ENCODE measurements around the gene PYDC1.

DNA sequence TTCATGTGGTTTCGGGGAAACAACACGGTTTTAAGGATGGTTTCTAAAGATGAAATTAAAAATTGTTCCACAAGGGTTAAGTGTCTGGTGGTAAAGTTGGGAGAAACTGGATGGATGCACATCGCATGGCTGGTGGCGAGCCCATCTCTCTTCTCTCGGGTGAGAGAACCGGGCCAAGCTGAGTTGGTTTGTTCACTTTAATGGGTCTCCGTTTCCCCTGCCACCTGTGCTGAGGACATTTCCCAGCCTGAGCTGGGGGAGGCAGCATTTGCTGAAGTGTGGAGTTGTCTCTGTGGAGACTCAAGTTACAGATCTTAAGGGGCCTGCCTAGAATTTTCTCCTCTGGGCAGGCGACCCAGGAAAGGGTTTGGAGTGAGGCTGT, 29.1 kb downstream of the PYDC1 start:
- TF ChIP-seq, protein P1, sequence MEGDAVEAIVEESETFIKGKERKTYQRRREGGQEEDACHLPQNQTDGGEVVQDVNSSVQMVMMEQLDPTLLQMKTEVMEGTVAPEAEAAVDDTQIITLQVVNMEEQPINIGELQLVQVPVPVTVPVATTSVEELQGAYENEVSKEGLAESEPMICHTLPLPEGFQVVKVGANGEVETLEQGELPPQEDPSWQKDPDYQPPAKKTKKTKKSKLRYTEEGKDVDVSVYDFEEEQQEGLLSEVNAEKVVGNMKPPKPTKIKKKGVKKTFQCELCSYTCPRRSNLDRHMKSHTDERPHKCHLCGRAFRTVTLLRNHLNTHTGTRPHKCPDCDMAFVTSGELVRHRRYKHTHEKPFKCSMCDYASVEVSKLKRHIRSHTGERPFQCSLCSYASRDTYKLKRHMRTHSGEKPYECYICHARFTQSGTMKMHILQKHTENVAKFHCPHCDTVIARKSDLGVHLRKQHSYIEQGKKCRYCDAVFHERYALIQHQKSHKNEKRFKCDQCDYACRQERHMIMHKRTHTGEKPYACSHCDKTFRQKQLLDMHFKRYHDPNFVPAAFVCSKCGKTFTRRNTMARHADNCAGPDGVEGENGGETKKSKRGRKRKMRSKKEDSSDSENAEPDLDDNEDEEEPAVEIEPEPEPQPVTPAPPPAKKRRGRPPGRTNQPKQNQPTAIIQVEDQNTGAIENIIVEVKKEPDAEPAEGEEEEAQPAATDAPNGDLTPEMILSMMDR (IDR thresholded peaks at IDR 0.05; ENCODE audit: borderline replicate concordance, extremely low read depth, low read length, poor library complexity, severe bottlenecking) = no peak
- TF ChIP-seq EZH2 (IDR thresholded peaks at IDR 0.05; ENCODE audit: borderline replicate concordance, low read depth, low read length, severe bottlenecking) = no peak

All from DND-41 (cell line).